H1 (cell line): ENCODE data around the gene TMEM222.

Experiments
- ATF3 ChIP-seq: IDR thresholded peaks from 2 replicates; pipeline ENCODE4 v1.6.1; 2011; ENCODE audit warnings: low read depth, mild to moderate bottlenecking, low read length; ENCODE audit not compliant: insufficient read depth
- CEBPB ChIP-seq: IDR thresholded peaks from 2 replicates; pipeline ENCODE4 v1.6.1; 2012; ENCODE audit warnings: low read depth, low read length
- CHD1 ChIP-seq: IDR thresholded peaks from 2 replicates; pipeline ENCODE4 v1.6.1; 2012; ENCODE audit warnings: low read depth, low read length, improper control_type of control experiment
- CHD2 ChIP-seq: IDR thresholded peaks from 2 replicates; pipeline ENCODE4 v1.6.1; 2012; ENCODE audit warnings: low read length, improper control_type of control experiment
- CTCF ChIP-seq, 3 experiments: IDR thresholded peaks; 1 replicate in 2 of 3; 2 replicates in 1 of 3; pipeline versions ENCODE4 v1.5.1 to v1.6.1; 2011; ENCODE audit warnings: low read length in 3 of 3, mild to moderate bottlenecking in 3 of 3, inconsistent platforms in 2 of 3, low read depth in 1 of 3, moderate library complexity in 1 of 3; ENCODE audit not compliant: insufficient read depth in 1 of 3; ENCODE audit errors: control extremely low read depth in 1 of 3
- MAX ChIP-seq: IDR thresholded peaks from 2 replicates; pipeline ENCODE4 v1.6.1; 2012; ENCODE audit warnings: inconsistent platforms
- NANOG ChIP-seq: IDR thresholded peaks from 2 replicates; pipeline ENCODE4 v1.6.1; 2011; ENCODE audit warnings: low read length, low read depth, mild to moderate bottlenecking, inconsistent platforms; ENCODE audit not compliant: insufficient read depth, poor library complexity, severe bottlenecking
- POLR2A ChIP-seq, 2 experiments: IDR thresholded peaks; 1 replicate in 1 of 2; 2 replicates in 1 of 2; pipeline ENCODE4 v1.6.1; 2011; ENCODE audit warnings: low read depth in 2 of 2, low read length in 2 of 2, mild to moderate bottlenecking in 2 of 2; ENCODE audit errors: control extremely low read depth in 1 of 2
- ZNF274 ChIP-seq: IDR thresholded peaks from 2 replicates; pipeline ENCODE4 v1.7.0; 2012; ENCODE audit warnings: low read length, borderline replicate concordance; ENCODE audit errors: extremely low read depth

GRCh38 chr1:27303509-27303908, 18.5 kb upstream of the TMEM222 start:
- TF ChIP-seq ZNF274 (no peak), CTCF (IDR thresholded peaks at IDR 0.05; ENCODE audit: control extremely low read depth in 1 of 3, insufficient read depth in 1 of 3, low read depth in 1 of 3, low read length in 3 of 3) (no peak), CEBPB (no peak), MAX (no peak), CHD2 (no peak), ATF3 (no peak), POLR2A (IDR thresholded peaks at IDR 0.05; ENCODE audit: control extremely low read depth in 1 of 2, low read depth in 2 of 2, low read length in 2 of 2) (no peak), NANOG (no peak), CHD1 (no peak)
